HCT116 (cell line): ENCODE measurements around the gene FRMD4A. TPM values are rescaled to one million over a fixed set of nuclear protein-coding genes. Genes with fewer than 3 reads are reported as not detected.

Experiments
- ATAC-seq: fragments of 200-7000 bp; cut with Tn5 transposase; 2 replicates; pipeline ENCODE4 v1.9.1; 2020; ENCODE audit warnings: mild to moderate bottlenecking, moderate library complexity
- BruUV-seq: library from RNA; stranded (reverse); fragments of 400-500 nt; replicated peaks from 2 replicates; lab custom pipeline; 2021; lab: Mats Ljungman, UMichigan
- CTCF ChIA-PET: fragments of 300-600 bp; sonication (Branson Sonifier 250); formaldehyde crosslinking; loops from one replicate; lab custom pipeline; 2021; ENCODE audit warnings: antibody characterized with exemption; lab: Charles Lee
- POLR2A ChIA-PET: fragments of 300-600, 350-600 bp; sonication (Branson Sonifier 250); formaldehyde crosslinking; loops from one replicate; lab custom pipeline; 2021; ENCODE audit warnings: antibody characterized with exemption; lab: Charles Lee
- RAD21 ChIA-PET, 2 experiments: fragments of 300-600 bp; sonication (Branson Sonifier 250); formaldehyde crosslinking; loops; one replicate each; lab custom pipeline; 2023; ENCODE audit warnings: low total read pairs in 2 of 2; ENCODE audit not compliant: uncharacterized antibody in 2 of 2, unreplicated experiment in 2 of 2, low non-redundant PET in 1 of 2; lab: Charles Lee
- DNase-seq: peaks from one replicate; pipeline ENCODE4 v3.0.0-alpha.2; 2010; ENCODE audit warnings: low read depth, low spot score
- H2AFZ ChIP-seq: fragments of 200-600 bp; shearing (Covaris generic), sonication (generic); 2 replicates; pipeline ENCODE4 v1.6.1; 2017; ENCODE audit warnings: low read depth, mixed run types, mixed read lengths, antibody characterized with exemption, low read length; ENCODE audit not compliant: poor library complexity, severe bottlenecking
- H3K27ac ChIP-seq: 2 replicates; pipeline ENCODE4 v1.5.1; 2012; ENCODE audit warnings: low read depth, low read length
- H3K27me3 ChIP-seq: fragments of 200-600 bp; sonication (generic); 2 replicates; pipeline ENCODE4 v1.6.1; 2016; ENCODE audit warnings: mixed run types, low read length, mixed read lengths; ENCODE audit not compliant: insufficient read depth
- H3K36me3 ChIP-seq, 2 experiments: fragments of 200-500 bp in 1 of 2; fragments of 200-600 bp in 1 of 2; sonication (Bioruptor generic) in 1 of 2; sonication (generic) in 1 of 2; 2 replicates each; pipeline versions ENCODE4 v1.5.1 to v1.6.1; 2014 to 2016; ENCODE audit warnings: low read length in 2 of 2, inconsistent platforms in 1 of 2, mixed read lengths in 1 of 2, mixed run types in 1 of 2; ENCODE audit not compliant: insufficient read depth in 2 of 2, control insufficient read depth in 1 of 2
- H3K4me1 ChIP-seq, 2 experiments: fragments of 200-600 bp in 1 of 2; sonication (generic) in 1 of 2; 2 replicates each; pipeline versions ENCODE4 v1.5.1 to v1.6.1; 2012 to 2017; ENCODE audit warnings: low read length in 2 of 2, inconsistent platforms in 1 of 2, mild to moderate bottlenecking in 1 of 2, mixed read lengths in 1 of 2, mixed run types in 1 of 2, moderate library complexity in 1 of 2; ENCODE audit not compliant: insufficient read depth in 2 of 2, control insufficient read depth in 1 of 2
- H3K4me2 ChIP-seq: fragments of 200-600 bp; sonication (generic); 2 replicates; pipeline ENCODE4 v1.6.1; 2017; ENCODE audit warnings: mixed run types, low read length, mixed read lengths
- H3K4me3 ChIP-seq, 2 experiments: fragments of 200-600 bp in 1 of 2; sonication (generic) in 1 of 2; replicated peaks in 1 of 2; 2 replicates each; pipeline ENCODE4 v1.5.1; 2011 to 2016; ENCODE audit warnings: low read length in 2 of 2, control low read depth in 1 of 2, low read depth in 1 of 2, mild to moderate bottlenecking in 1 of 2, mixed read lengths in 1 of 2, mixed run types in 1 of 2
- H3K79me2 ChIP-seq: fragments of 200-600 bp; sonication (generic); 2 replicates; pipeline ENCODE4 v1.6.1; 2017; ENCODE audit warnings: mild to moderate bottlenecking, mixed run types, low read length, moderate library complexity, mixed read lengths; ENCODE audit not compliant: insufficient read depth
- H3K9ac ChIP-seq: fragments of 200-600 bp; sonication (generic); 2 replicates; pipeline ENCODE4 v1.6.1; 2016; ENCODE audit warnings: low read length, mixed read lengths
- H3K9me2 ChIP-seq: fragments of 200-600 bp; sonication (generic), shearing (Covaris generic); 2 replicates; pipeline ENCODE4 v1.6.1; 2017; ENCODE audit warnings: mixed run types, mild to moderate bottlenecking, moderate library complexity; ENCODE audit not compliant: insufficient read depth
- H3K9me3 ChIP-seq, 2 experiments: fragments of 200-500 bp in 1 of 2; fragments of 200-600 bp in 1 of 2; sonication (Bioruptor generic) in 1 of 2; sonication (generic) in 1 of 2; 2 replicates each; pipeline ENCODE4 v1.6.1; 2014 to 2017; ENCODE audit warnings: low read length in 2 of 2, mixed read lengths in 2 of 2, inconsistent platforms in 1 of 2, low read depth in 1 of 2, mild to moderate bottlenecking in 1 of 2, mixed run types in 1 of 2, moderate library complexity in 1 of 2; ENCODE audit not compliant: control insufficient read depth in 1 of 2, insufficient read depth in 1 of 2
- H4K20me1 ChIP-seq: fragments of 200-600 bp; sonication (generic), shearing (Covaris generic); 2 replicates; pipeline ENCODE4 v1.6.1; 2017; ENCODE audit warnings: mixed run types, mild to moderate bottlenecking, moderate library complexity; ENCODE audit not compliant: insufficient read depth
- ATF3 ChIP-seq: IDR thresholded peaks from 2 replicates; pipeline ENCODE4 v1.6.1; 2012
- CBX3 ChIP-seq: IDR thresholded peaks from 2 replicates; pipeline ENCODE4 v1.6.1; 2012; ENCODE audit warnings: low read depth
- CEBPB ChIP-seq: IDR thresholded peaks from 2 replicates; pipeline ENCODE4 v1.6.1; 2012; ENCODE audit warnings: low read depth
- ELF1 ChIP-seq: IDR thresholded peaks from 2 replicates; pipeline ENCODE4 v1.6.1; 2012; ENCODE audit warnings: low read depth, borderline replicate concordance
- EZH2 ChIP-seq: fragments of 200-600 bp; sonication (generic); IDR thresholded peaks from 2 replicates; pipeline ENCODE4 v1.6.1; 2017; ENCODE audit warnings: antibody characterized with exemption, mixed run types
- EZH2phosphoT487 ChIP-seq: fragments of 200-600 bp; IDR thresholded peaks from 2 replicates; pipeline ENCODE4 v1.6.1; 2018; ENCODE audit warnings: antibody characterized with exemption, borderline replicate concordance
- FOSL1 ChIP-seq: IDR thresholded peaks from 2 replicates; pipeline ENCODE4 v1.6.1; 2012; ENCODE audit warnings: low read depth
- JUND ChIP-seq: IDR thresholded peaks from 2 replicates; pipeline ENCODE4 v1.6.1; 2012
- SP1 ChIP-seq: IDR thresholded peaks from 2 replicates; pipeline ENCODE4 v1.6.1; 2012; ENCODE audit warnings: low read depth
- SRF ChIP-seq: IDR thresholded peaks from 2 replicates; pipeline ENCODE4 v1.6.1; 2012; ENCODE audit warnings: low read depth
- TCF7L2 ChIP-seq: IDR thresholded peaks from 2 replicates; pipeline ENCODE4 v1.7.0; 2011; ENCODE audit warnings: borderline replicate concordance, inconsistent platforms; ENCODE audit not compliant: insufficient read depth, insufficient read length; ENCODE audit errors: extremely low read depth
- YY1 ChIP-seq: IDR thresholded peaks from 2 replicates; pipeline ENCODE4 v1.6.1; 2011; ENCODE audit warnings: low read length, low read depth, moderate library complexity, mild to moderate bottlenecking; ENCODE audit not compliant: insufficient replicate concordance; ENCODE audit errors: extremely low read depth
- ZBTB33 ChIP-seq: IDR thresholded peaks from 2 replicates; pipeline ENCODE4 v1.6.1; 2011; ENCODE audit warnings: mild to moderate bottlenecking, low read length, moderate library complexity; ENCODE audit not compliant: insufficient replicate concordance; ENCODE audit errors: extremely low read depth
- ZFX ChIP-seq: fragments of 450-650 bp; IDR thresholded peaks from 2 replicates; pipeline ENCODE4 v1.6.1; 2017
- ZNF274 ChIP-seq: fragments of 200-500 bp; sonication (Bioruptor generic); IDR thresholded peaks from 2 replicates; pipeline ENCODE4 v1.6.1; 2014; ENCODE audit warnings: mild to moderate bottlenecking, low read depth, low read length, inconsistent platforms
- intact Hi-C: fragments of 100-400 bp; cut with micrococcal nuclease; formaldehyde crosslinking; loops from 2 replicates; pipeline ENCODE4 v1.10.0; 2022
- total RNA-seq: library from RNA; stranded (reverse); gene quantifications from one replicate; pipeline ENCODE4 v1.2.1, GENCODE V29; 2021; ENCODE audit not compliant: unreplicated experiment
- TF ChIP-seq, protein P1 (sequence below): IDR thresholded peaks from 2 replicates; pipeline ENCODE4 v1.6.1; 2012; ENCODE audit warnings: low read depth

Gene FRMD4A
- total RNA-seq, 1 experiment from 2014 or later = 0.20 TPM

DNA sequence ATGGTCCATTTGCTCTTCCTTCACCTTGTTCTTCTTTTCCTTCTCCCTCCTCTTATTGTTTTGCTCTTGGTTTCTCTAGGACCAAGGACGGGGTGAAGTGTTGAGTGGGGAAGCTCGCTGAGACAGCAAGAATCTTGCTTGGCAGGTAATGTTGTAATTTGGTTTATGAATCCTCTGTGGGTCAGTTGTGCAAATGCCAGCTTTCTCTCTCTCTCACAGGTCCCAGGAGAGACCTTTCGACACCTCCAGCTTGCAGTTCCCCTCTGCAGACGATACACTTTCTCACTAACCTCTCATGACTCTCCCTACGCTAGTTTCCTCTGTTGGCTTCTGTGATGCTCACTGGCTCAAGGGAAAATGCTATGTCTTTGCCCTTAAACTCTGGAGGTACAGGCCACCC lies 77.0 kb downstream of the FRMD4A start (continued):
- TF ChIP-seq FOSL1 (no peak), EZH2phosphoT487 (no peak), SP1 (no peak), TCF7L2 (no peak), JUND (no peak), EZH2 (no peak), ZFX (no peak), CEBPB (no peak), ATF3 (no peak)

DNA sequence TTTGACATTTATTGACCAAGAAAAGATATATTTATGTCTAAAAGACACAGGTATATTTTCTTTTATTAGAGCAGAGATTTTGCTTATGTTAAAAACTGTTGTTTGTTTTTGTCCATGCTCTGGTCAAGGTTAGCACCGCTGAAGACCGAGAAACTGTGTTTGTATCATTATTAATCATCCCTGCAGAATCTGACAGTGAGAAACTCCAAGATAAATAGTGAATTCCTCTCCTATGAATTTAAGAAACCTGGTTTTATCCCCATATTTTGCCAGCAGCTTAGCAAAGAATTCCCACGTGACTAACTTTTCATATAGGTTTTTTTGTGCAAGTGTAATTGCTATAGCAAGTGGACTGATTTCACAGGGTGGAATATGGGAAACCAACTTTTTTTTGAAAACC lies 77.6 kb downstream of the FRMD4A start:
- BruUV-seq = no TSS peak
- no peaks in the 10 kb centered on the region for H3K36me3 ChIP-seq
- intact Hi-C loops = no loop called here
- TF ChIP-seq YY1 (no peak), CBX3 (no peak), SRF (no peak), EZH2 (no peak), ZBTB33 (no peak), EZH2phosphoT487 (no peak), ZNF274 (no peak), ELF1 (no peak)
- TF ChIP-seq, protein P1, sequence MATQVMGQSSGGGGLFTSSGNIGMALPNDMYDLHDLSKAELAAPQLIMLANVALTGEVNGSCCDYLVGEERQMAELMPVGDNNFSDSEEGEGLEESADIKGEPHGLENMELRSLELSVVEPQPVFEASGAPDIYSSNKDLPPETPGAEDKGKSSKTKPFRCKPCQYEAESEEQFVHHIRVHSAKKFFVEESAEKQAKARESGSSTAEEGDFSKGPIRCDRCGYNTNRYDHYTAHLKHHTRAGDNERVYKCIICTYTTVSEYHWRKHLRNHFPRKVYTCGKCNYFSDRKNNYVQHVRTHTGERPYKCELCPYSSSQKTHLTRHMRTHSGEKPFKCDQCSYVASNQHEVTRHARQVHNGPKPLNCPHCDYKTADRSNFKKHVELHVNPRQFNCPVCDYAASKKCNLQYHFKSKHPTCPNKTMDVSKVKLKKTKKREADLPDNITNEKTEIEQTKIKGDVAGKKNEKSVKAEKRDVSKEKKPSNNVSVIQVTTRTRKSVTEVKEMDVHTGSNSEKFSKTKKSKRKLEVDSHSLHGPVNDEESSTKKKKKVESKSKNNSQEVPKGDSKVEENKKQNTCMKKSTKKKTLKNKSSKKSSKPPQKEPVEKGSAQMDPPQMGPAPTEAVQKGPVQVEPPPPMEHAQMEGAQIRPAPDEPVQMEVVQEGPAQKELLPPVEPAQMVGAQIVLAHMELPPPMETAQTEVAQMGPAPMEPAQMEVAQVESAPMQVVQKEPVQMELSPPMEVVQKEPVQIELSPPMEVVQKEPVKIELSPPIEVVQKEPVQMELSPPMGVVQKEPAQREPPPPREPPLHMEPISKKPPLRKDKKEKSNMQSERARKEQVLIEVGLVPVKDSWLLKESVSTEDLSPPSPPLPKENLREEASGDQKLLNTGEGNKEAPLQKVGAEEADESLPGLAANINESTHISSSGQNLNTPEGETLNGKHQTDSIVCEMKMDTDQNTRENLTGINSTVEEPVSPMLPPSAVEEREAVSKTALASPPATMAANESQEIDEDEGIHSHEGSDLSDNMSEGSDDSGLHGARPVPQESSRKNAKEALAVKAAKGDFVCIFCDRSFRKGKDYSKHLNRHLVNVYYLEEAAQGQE = no peak
- H3K79me2 ChIP-seq = no peaks in the 10 kb centered on the region
- no peak for DNase-seq
- H3K9ac ChIP-seq = no peak overlapping the region
- ATAC-seq = no peak
- H3K27me3 ChIP-seq = peaks cover 33% of the 10 kb centered on the region
- no peak overlapping the region for H3K4me2 ChIP-seq
- no peak overlapping the region for H3K4me3 ChIP-seq
- H3K9me2 ChIP-seq = no peaks in the 10 kb centered on the region
- H4K20me1 ChIP-seq = no peaks in the 10 kb centered on the region
- H3K9me3 ChIP-seq = peaks cover 3 to 6% of the 10 kb centered on the region in 2 experiments; a peak in 1 of 4 replicates
- H3K27ac ChIP-seq = no peak overlapping the region
- H2AFZ ChIP-seq = no peak overlapping the region
- POLR2A ChIA-PET = interaction anchor here (0.9 kb wide), 1 partner anchor 8 kb away, joined by 3 read pairs; no protein-coding TSS in a partner anchor
- RAD21 ChIA-PET = no interaction called here
- CTCF ChIA-PET = no interaction called here
- no peaks in the 10 kb centered on the region for H3K4me1 ChIP-seq
